Dendritic cell treated with granulocyte-macrophage colony-stimulating factor and Interleukin-4, amounts not matched to agents 40 ng/mL and 50 ng/mL, for 4 days (primary cell): ENCODE measurements around the gene GIGYF1.
"Not testable (repeated sequence)": the region's sequence is repeated elsewhere in the genome, so short reads cannot be mapped to it uniquely, and the experiment has no call there.

ENCODE experiments used
- H3K27ac Mint-ChIP-seq: one replicate; pipeline ENCODE4 v1.8.0; 2022; ENCODE audit warnings: mild to moderate bottlenecking, mixed read lengths
- H3K27me3 Mint-ChIP-seq: one replicate; pipeline ENCODE4 v1.8.0; 2022; ENCODE audit warnings: mild to moderate bottlenecking, mixed read lengths
- H3K36me3 Mint-ChIP-seq: one replicate; pipeline ENCODE4 v1.8.0; 2022; ENCODE audit warnings: low read depth, mixed read lengths
- H3K4me1 Mint-ChIP-seq: one replicate; pipeline ENCODE4 v1.8.0; 2022; ENCODE audit warnings: low read depth, mixed read lengths
- H3K4me3 Mint-ChIP-seq: one replicate; pipeline ENCODE4 v1.8.0; 2022; ENCODE audit warnings: mild to moderate bottlenecking, moderate library complexity, mixed read lengths
- H3K9me3 Mint-ChIP-seq: one replicate; pipeline ENCODE4 v1.8.0; 2022; ENCODE audit warnings: mixed read lengths
- intact Hi-C: fragments of 100-400 bp; cut with micrococcal nuclease; formaldehyde crosslinking; loops from one replicate; pipeline ENCODE4 v1.15.0; 2022

Gene GIGYF1, protein sequence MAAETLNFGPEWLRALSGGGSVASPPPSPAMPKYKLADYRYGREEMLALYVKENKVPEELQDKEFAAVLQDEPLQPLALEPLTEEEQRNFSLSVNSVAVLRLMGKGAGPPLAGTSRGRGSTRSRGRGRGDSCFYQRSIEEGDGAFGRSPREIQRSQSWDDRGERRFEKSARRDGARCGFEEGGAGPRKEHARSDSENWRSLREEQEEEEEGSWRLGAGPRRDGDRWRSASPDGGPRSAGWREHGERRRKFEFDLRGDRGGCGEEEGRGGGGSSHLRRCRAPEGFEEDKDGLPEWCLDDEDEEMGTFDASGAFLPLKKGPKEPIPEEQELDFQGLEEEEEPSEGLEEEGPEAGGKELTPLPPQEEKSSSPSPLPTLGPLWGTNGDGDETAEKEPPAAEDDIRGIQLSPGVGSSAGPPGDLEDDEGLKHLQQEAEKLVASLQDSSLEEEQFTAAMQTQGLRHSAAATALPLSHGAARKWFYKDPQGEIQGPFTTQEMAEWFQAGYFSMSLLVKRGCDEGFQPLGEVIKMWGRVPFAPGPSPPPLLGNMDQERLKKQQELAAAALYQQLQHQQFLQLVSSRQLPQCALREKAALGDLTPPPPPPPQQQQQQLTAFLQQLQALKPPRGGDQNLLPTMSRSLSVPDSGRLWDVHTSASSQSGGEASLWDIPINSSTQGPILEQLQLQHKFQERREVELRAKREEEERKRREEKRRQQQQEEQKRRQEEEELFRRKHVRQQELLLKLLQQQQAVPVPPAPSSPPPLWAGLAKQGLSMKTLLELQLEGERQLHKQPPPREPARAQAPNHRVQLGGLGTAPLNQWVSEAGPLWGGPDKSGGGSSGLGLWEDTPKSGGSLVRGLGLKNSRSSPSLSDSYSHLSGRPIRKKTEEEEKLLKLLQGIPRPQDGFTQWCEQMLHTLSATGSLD (N-terminal part only)

DNA sequence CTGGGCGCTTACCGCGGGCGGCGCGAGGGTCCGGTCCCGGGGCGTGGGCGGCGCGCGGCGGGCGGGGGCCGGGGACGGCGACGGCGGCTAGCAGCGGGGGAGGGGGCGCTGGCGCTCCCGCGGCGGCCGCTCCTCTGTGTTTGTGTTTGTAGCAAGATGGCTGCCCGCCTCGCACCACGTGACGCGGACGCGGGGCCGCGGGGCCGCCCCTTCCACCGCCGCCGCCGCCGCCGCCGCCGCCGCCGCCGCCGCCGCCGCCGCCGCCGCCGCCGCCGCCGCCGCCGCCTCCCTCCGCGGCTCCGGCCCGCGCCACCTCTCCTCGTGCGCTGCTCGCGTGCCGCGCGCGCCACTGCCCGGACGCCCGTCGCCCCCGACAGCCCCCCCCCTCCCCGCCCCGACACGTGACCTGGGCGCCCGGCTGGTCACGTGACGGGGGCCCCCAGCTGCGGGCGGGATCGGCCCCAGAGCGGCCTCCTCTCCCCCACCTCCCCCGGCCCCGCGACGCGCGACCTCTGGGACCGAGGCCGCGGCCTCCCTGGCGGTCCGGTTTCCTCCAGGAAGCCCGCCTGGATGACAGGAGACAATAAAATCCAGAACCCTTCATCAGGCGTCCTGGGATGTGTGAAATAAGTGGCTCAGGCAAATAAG, at the start of gene GIGYF1:
GIGYF1 (minus strand) TSS at position 153 of the 648 bp plus-strand sequence. CDS start 6,012 bp downstream, outside the sequence.
- Mint-ChIP-seq H3K4me3 (peak within 1 kb of the TSS; percentile 98), H3K9me3 (no peaks in the 10 kb centered on the region), H3K36me3 (peaks cover 18% of the 10 kb centered on the region), H3K4me1 (peaks cover 39% of the 10 kb centered on the region), H3K27me3 (peaks cover 25% of the 10 kb centered on the region), H3K27ac (peak within 1 kb of the TSS; percentile 68)
- intact Hi-C loops: loop anchor here (5.0 kb wide), 2 partner anchors 62 to 132 kb away; no protein-coding TSS in a partner anchor

DNA sequence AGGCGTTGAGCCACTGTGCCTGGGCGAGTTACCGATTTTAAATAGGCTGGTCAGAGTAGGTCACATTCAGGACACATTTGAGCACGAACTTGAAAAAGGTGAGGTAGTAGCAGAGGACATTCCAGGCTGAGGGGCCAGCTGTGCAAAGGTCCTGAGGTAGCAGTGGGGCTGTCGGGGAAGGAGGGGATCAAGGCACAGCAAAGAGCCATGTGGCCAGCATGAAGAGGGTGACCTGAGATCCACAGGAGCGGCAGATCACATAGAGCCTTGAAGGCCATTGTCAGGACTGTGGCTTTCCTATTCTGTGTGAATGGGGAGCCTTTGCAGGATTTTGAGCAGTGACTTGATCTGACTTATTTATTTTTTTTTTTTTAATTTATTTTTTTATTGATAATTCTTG, 45.9 kb upstream of the GIGYF1 start:
- Mint-ChIP-seq H3K27me3 (peaks cover 15% of the 10 kb centered on the region), H3K27ac (no peak overlapping the region), H3K4me3 (no peak overlapping the region), H3K36me3 (no peaks in the 10 kb centered on the region), H3K4me1 (peaks cover 1% of the 10 kb centered on the region), H3K9me3 (no peaks in the 10 kb centered on the region)
- intact Hi-C loops: no loop called here

DNA sequence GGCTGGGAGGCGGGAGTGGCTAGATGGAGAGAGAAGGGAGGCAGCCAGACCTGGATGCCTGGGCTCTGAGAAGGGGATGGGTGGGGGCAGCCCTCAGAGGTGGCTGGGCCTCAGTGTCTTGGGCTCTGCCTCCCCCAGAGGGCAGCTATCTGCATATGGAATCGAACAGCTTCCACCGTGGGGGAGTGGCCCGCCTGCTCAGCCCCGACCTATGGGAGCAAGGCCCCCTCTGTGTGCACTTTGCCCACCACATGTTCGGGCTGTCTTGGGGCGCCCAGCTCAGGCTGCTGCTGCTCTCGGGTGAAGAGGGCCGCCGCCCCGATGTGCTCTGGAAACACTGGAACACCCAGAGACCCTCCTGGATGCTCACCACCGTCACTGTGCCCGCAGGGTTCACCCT, 42.6 kb upstream of the GIGYF1 start:
- peaks cover 5% of the 10 kb centered on the region for H3K4me1 Mint-ChIP-seq
- H3K9me3 Mint-ChIP-seq: no peaks in the 10 kb centered on the region
- H3K36me3 Mint-ChIP-seq: no peaks in the 10 kb centered on the region
- intact Hi-C loops: no loop called here
- H3K4me3 Mint-ChIP-seq: no peak overlapping the region
- no peak overlapping the region for H3K27ac Mint-ChIP-seq
- H3K27me3 Mint-ChIP-seq: peaks cover 21% of the 10 kb centered on the region

DNA sequence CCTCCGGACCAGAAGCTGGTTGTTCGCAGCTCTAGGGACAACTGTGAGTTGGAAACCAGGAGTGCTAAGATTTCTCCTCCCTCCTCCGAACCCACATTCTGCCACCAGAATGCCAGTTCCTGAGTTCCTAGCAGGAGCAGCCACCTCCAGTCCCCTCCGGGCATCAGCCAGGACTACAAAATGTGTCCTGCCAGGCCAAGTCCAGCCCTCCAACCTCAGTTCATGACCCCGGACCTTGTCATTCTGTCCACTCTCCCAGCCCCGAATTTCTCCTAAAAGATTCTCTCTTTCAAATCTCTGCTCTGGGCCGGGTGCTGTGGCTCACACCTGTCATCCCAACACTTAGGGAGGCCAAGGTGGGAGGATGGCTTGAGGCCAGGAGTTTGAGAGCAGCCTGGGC, 41.7 kb upstream of the GIGYF1 start:
- Mint-ChIP-seq H3K4me3 (no peak overlapping the region), H3K27me3 (peaks cover 24% of the 10 kb centered on the region), H3K27ac (no peak overlapping the region), H3K36me3 (no peaks in the 10 kb centered on the region), H3K9me3 (no peaks in the 10 kb centered on the region), H3K4me1 (peaks cover 5% of the 10 kb centered on the region)
- intact Hi-C loops: no loop called here

DNA sequence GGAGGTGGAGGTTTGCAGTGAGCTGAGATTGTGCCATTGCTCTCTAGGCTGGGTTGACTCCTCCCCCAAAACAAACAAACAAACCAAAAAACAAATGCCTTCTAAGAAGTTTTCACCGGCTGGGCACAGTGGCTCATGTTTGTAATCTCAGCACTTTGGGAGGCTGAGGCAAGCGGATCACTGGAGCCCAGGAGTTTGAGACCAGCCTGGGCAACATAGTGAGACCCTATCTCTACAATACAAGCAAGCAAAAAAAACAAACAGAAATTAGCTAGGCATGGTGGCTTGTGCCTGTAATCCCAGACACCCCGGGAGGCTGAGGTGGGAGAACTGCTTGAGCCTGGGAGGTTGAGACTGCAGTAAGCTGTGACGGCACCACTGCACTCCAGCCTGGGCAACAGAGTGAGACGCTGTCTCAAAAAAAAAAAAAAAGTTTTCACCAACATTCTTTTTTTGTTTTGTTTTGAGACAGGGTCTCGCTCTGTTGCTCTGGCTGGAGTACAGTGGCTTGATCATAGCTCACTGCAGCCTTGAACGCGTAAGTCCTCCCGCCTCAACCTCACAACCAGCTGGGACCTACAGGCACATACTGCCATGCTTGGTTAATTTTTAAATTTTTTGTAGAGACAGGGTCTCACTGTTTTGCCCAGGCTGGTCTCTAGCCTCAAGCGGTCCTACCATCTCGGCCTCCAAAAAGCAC, 38.0 kb upstream of the GIGYF1 start:
- H3K4me3 Mint-ChIP-seq: no peak overlapping the region
- no peak overlapping the region for H3K27ac Mint-ChIP-seq
- intact Hi-C loops: no loop called here
- peaks cover 5% of the 10 kb centered on the region for H3K4me1 Mint-ChIP-seq
- peaks cover 35% of the 10 kb centered on the region for H3K27me3 Mint-ChIP-seq
- H3K9me3 Mint-ChIP-seq: no peaks in the 10 kb centered on the region
- H3K36me3 Mint-ChIP-seq: no peaks in the 10 kb centered on the region

DNA sequence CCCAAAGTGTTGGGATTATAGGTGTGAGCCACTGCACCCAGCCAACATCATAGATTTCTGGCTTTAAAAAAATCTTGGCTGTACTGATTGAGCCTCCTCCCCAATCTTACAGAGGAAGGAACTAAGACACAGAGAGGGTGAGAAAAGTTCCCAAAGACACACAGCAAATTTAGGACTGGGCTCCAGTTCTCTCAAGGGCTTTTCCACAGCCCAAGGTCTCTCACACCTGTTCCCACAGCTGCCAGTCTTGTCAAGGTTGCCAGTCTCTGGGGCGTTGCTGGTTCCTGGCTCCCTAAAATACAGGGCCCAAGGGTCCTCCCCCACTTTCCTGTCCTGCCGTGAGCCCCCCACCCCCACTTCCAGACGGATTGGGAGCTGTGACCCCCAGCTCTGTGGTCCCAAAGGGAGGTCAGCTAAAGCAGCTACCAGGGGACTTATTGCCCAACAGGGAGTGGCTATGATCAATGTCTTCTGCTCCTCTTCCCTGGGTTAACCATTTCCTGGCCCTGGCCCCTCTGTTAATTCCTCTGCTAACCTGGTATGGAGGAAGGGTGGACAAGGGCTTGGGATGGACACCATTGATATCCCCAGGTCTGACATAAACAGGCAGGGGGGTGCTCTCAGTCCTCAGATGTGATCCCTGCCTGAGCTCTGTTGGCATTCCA, 36.2 kb upstream of the GIGYF1 start:
- peaks cover 7% of the 10 kb centered on the region for H3K4me1 Mint-ChIP-seq
- peaks cover 43% of the 10 kb centered on the region for H3K27me3 Mint-ChIP-seq
- intact Hi-C loops: no loop called here
- H3K27ac Mint-ChIP-seq: no peak overlapping the region
- no peak overlapping the region for H3K4me3 Mint-ChIP-seq
- no peaks in the 10 kb centered on the region for H3K36me3 Mint-ChIP-seq
- no peaks in the 10 kb centered on the region for H3K9me3 Mint-ChIP-seq

DNA sequence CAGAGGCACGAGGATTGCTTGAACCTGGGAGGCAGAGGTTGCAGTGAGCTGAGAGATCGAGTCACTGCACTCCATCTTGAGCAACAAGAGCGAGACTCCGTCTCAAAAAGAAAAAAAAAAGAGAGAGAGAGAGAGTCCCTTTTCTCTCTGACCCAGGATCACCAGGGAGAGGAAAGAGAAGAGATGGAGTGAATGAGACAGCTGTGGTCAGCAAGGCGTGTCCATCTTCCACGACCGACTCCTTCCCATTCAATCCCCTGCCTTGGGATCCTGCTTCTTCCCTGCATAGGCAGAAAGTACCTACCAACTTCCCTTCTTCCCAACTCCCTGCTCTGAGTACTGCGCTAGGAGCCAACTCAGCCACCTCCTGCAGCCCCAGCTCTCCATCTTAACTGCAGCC, 34.1 kb upstream of the GIGYF1 start:
- Mint-ChIP-seq H3K27ac (no peak overlapping the region), H3K4me1 (peaks cover 12% of the 10 kb centered on the region), H3K4me3 (no peak overlapping the region), H3K27me3 (peaks cover 41% of the 10 kb centered on the region), H3K9me3 (no peaks in the 10 kb centered on the region), H3K36me3 (no peaks in the 10 kb centered on the region)
- intact Hi-C loops: no loop called here

DNA sequence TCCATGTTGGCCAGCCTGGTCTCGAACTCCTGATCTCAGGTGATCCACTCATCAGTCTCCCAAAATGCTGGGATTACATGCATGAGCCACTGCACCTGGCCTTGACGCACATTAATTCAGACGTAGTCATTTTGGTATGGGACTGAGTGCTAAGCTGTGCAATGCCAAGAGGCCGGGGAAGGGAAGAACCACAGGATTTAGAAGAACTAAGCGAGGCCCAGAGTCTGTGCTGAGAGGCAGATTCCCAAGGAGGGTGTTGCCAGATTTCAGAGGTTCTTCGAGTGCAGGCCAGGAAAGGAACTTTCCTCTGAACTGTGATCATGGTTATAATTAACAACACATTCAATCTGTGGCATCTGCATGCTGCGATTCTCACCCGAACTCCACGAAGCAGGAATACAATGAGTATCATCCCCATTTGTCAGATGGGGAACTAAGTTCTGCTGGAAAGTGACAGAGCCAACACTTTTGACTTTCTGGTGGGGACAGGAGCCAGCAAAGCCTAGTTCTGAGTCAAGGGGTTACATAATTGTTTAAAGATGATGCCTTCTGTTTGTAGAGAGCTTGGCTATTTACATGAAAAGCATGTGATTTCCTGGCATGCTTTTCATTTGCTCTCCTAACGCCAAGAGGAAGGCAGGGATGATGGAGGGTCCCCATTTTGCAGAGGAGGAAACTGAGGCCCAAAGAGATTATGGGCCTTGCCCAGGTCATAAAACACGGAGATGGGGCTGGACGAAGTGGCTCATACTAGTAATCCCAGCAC, 33.1 kb upstream of the GIGYF1 start:
- intact Hi-C loops: no loop called here
- H3K4me3 Mint-ChIP-seq: no peak overlapping the region

DNA sequence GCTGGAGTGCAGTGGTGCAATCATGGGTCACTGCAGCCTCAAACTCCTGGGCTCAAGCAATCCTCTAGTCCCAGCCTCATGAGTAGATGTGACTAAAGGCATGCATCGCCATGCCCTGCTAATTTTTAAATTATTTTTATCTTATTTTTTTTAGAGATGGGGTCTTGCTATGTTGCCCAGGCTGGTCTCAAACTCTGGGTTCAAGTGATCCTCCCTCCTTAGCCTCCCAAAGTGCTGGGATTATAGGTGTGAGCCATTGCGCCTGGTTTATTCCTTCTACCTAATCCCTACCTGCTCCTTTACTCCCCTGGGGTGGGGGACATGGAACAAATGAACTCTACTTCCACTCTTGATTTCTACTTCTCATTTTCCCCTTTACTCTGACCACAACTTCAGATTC, 30.3 kb upstream of the GIGYF1 start:
- intact Hi-C loops: loop anchor here (2.0 kb wide), 1 partner anchor 160 kb away; no protein-coding TSS in a partner anchor
- Mint-ChIP-seq H3K27me3 (peaks cover 66% of the 10 kb centered on the region), H3K4me1 (peaks cover 12% of the 10 kb centered on the region)
- H3K27ac Mint-ChIP-seq, H3K36me3 Mint-ChIP-seq, H3K4me3 Mint-ChIP-seq, H3K9me3 Mint-ChIP-seq: not testable (repeated sequence)

More for the DNA sequence above, 33.1 kb upstream of the GIGYF1 start:
- H3K9me3 Mint-ChIP-seq: no peaks in the 10 kb centered on the region
- peaks cover 48% of the 10 kb centered on the region for H3K27me3 Mint-ChIP-seq
- H3K4me1 Mint-ChIP-seq: peaks cover 12% of the 10 kb centered on the region
- no peaks in the 10 kb centered on the region for H3K36me3 Mint-ChIP-seq
- no peak overlapping the region for H3K27ac Mint-ChIP-seq

DNA sequence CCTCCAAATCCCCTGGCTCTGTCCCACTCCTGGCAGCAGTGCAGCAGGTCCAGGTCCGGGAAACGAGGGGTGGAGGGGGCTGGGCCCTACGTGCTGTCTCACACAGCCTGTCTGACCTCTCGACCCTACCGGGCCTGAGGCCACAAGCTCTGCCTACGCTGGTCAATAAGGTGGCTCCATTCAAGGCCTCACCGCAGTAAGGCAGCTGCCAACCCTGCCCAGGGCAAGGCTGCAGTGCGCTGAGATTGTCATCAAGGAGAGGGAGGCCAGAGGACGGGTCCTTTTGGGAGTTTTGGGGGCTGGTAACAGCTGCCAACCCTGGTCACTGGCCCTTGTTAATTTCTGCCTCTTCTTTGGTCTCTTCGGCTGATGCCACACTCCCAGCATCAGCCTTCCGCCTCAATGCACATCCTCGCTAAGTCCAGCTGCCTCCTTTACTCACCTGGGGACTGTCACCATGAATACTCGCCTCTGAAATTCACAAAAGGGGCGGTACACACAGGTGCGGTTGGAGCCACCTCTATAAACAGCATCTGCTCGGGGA, 29.8 kb upstream of the GIGYF1 start:
- peaks cover 12% of the 10 kb centered on the region for H3K4me1 Mint-ChIP-seq

DNA sequence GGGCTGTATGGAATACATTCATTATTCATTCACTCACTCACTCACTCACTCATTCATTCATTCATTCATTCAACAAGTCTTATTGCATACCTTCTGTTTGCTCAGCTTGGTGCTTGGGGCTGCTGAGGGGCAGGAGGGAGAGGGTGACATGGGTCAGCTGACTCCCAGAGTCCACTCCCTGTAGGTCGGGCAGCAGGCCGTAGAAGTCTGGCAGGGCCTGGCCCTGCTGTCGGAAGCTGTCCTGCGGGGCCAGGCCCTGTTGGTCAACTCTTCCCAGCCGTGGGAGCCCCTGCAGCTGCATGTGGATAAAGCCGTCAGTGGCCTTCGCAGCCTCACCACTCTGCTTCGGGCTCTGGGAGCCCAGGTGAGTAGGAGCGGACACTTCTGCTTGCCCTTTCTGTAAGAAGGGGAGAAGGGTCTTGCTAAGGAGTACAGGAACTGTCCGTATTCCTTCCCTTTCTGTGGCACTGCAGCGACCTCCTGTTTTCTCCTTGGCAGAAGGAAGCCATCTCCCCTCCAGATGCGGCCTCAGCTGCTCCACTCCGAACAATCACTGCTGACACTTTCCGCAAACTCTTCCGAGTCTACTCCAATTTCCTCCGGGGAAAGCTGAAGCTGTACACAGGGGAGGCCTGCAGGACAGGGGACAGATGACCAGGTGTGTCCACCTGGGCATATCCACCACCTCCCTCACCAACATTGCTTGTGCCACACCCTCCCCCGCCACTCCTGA, 28.6 kb upstream of the GIGYF1 start:
- H3K4me1 Mint-ChIP-seq: peaks cover 12% of the 10 kb centered on the region
- peaks cover 71% of the 10 kb centered on the region for H3K27me3 Mint-ChIP-seq
- no peak overlapping the region for H3K27ac Mint-ChIP-seq
- no peaks in the 10 kb centered on the region for H3K36me3 Mint-ChIP-seq
- intact Hi-C loops: no loop called here
- peaks cover 15% of the 10 kb centered on the region for H3K9me3 Mint-ChIP-seq
- H3K4me3 Mint-ChIP-seq: no peak overlapping the region

More for the DNA sequence above, 29.8 kb upstream of the GIGYF1 start:
- Mint-ChIP-seq H3K27me3 (peaks cover 71% of the 10 kb centered on the region), H3K9me3 (peaks cover 3% of the 10 kb centered on the region), H3K36me3 (no peaks in the 10 kb centered on the region), H3K4me3 (no peak overlapping the region), H3K27ac (no peak overlapping the region)
- intact Hi-C loops: loop anchor here (2.0 kb wide), 1 partner anchor 159 kb away; no protein-coding TSS in a partner anchor

DNA sequence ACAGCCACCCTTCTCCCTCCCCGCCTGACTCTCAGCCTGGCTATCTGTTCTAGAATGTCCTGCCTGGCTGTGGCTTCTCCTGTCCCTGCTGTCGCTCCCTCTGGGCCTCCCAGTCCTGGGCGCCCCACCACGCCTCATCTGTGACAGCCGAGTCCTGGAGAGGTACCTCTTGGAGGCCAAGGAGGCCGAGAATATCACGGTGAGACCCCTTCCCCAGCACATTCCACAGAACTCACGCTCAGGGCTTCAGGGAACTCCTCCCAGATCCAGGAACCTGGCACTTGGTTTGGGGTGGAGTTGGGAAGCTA, 27.4 kb upstream of the GIGYF1 start:
- no peaks in the 10 kb centered on the region for H3K36me3 Mint-ChIP-seq
- H3K27ac Mint-ChIP-seq: no peak overlapping the region
- peaks cover 16% of the 10 kb centered on the region for H3K9me3 Mint-ChIP-seq
- no peak overlapping the region for H3K4me3 Mint-ChIP-seq
- intact Hi-C loops: no loop called here
- H3K27me3 Mint-ChIP-seq: peaks cover 68% of the 10 kb centered on the region
- peaks cover 12% of the 10 kb centered on the region for H3K4me1 Mint-ChIP-seq
